GM12878 (cell line): ENCODE data around the gene ZSCAN26. TPM values are rescaled to one million over a fixed set of nuclear protein-coding genes. Genes with fewer than 3 reads are reported as not detected.

ENCODE experiments used
- ASH2L ChIP-seq: fragments of 300-600, 200-600 bp; sonication (generic); IDR thresholded peaks from 2 replicates; pipeline ENCODE4 v1.6.1; 2017; ENCODE audit warnings: low read depth, mild to moderate bottlenecking, borderline replicate concordance
- E2F4 ChIP-seq: IDR thresholded peaks from 2 replicates; pipeline ENCODE4 v1.6.1; 2012; ENCODE audit warnings: low read depth, low read length, improper control_type of control experiment
- JUND ChIP-seq: IDR thresholded peaks from 2 replicates; pipeline ENCODE4 v1.6.1; 2012; ENCODE audit warnings: low read depth, mild to moderate bottlenecking, low read length, improper control_type of control experiment, moderate library complexity
- MLLT1 ChIP-seq: fragments of 450-650 bp; IDR thresholded peaks from 2 replicates; pipeline ENCODE4 v1.6.1; 2016; ENCODE audit warnings: mild to moderate bottlenecking
- NBN ChIP-seq: fragments of 450-650 bp; IDR thresholded peaks from 2 replicates; pipeline ENCODE4 v1.6.1; 2016
- NFYB ChIP-seq: IDR thresholded peaks from 2 replicates; pipeline ENCODE4 v1.6.1; 2011; ENCODE audit warnings: low read depth, mild to moderate bottlenecking, low read length, improper control_type of control experiment, moderate library complexity; ENCODE audit not compliant: insufficient read depth
- NR2C1 ChIP-seq: fragments of 450-650 bp; IDR thresholded peaks from 2 replicates; pipeline ENCODE4 v1.6.1; 2017; ENCODE audit warnings: antibody characterized with exemption, mild to moderate bottlenecking, moderate library complexity
- NR2F1 ChIP-seq: fragments of 450-650 bp; conservative IDR thresholded peaks from 2 replicates; pipeline ENCODE4 v1.6.1; 2017; ENCODE audit warnings: mild to moderate bottlenecking
- PAX5 ChIP-seq: IDR thresholded peaks from 2 replicates; pipeline ENCODE4 v1.6.1; 2011; ENCODE audit warnings: low read depth, low read length, borderline replicate concordance
- PAX8 ChIP-seq: fragments of 450-650 bp; IDR thresholded peaks from 2 replicates; pipeline ENCODE4 v1.6.1; 2017; ENCODE audit warnings: mild to moderate bottlenecking, moderate library complexity
- POLR2A ChIP-seq: IDR thresholded peaks from 2 replicates; pipeline ENCODE4 v1.6.1; 2011; ENCODE audit warnings: low read depth, mild to moderate bottlenecking, low read length
- RUNX3 ChIP-seq: IDR thresholded peaks from 2 replicates; pipeline ENCODE4 v1.6.1; 2012; ENCODE audit warnings: low read length, inconsistent platforms
- SMAD5 ChIP-seq: IDR thresholded peaks from 2 replicates; pipeline ENCODE4 v1.6.1; 2016; ENCODE audit warnings: antibody characterized with exemption, low read depth
- SREBF1 ChIP-seq: IDR thresholded peaks from 2 replicates; pipeline ENCODE4 v1.6.1; 2012; ENCODE audit warnings: mild to moderate bottlenecking, low read length
- SREBF2 ChIP-seq: IDR thresholded peaks from 2 replicates; pipeline ENCODE4 v1.6.1; 2012; ENCODE audit warnings: mild to moderate bottlenecking, low read length
- SRF ChIP-seq, 2 experiments: IDR thresholded peaks; 2 replicates each; pipeline ENCODE4 v1.6.1; 2011; ENCODE audit warnings: low read depth in 2 of 2, low read length in 2 of 2, mild to moderate bottlenecking in 1 of 2, moderate library complexity in 1 of 2
- TCF7 ChIP-seq: IDR thresholded peaks from 2 replicates; pipeline ENCODE4 v1.6.1; 2014; ENCODE audit warnings: antibody characterized with exemption, borderline replicate concordance
- ZNF207 ChIP-seq: fragments of 450-650 bp; IDR thresholded peaks from 2 replicates; pipeline ENCODE4 v1.6.1; 2014; ENCODE audit warnings: antibody characterized with exemption, mild to moderate bottlenecking, borderline replicate concordance
- ZNF592 ChIP-seq: fragments of 450-650 bp; IDR thresholded peaks from 2 replicates; pipeline ENCODE4 v1.6.1; 2017; ENCODE audit warnings: mild to moderate bottlenecking, moderate library complexity
- polyA plus RNA-seq, 11 experiments: library from polyadenylated mRNA; depleted of rRNA in 4 of 11; unstranded in 6 of 11; stranded (reverse) in 5 of 11; fragments of >200 nt; fragmentation: Nextera tagmentation in 4 of 11; fragmentation: Illumina TruSeq in 1 of 11; extraction: Ambion mirVana in 4 of 11; extraction: Trizol in 1 of 11; gene quantifications; 1 replicate in 1 of 11; 2 replicates in 10 of 11; pipeline versions ENCODE4 v1.2.1 to v1.2.3, GENCODE V29; 2011 to 2016; ENCODE audit warnings: inconsistent platforms in 2 of 11, missing spikeins in 2 of 11, low read depth in 1 of 11
- total RNA-seq, 4 experiments: library from RNA; depleted of rRNA in 3 of 4; stranded (reverse); fragments of >200 nt in 3 of 4; fragmentation: Illumina TruSeq in 1 of 4; extraction: Trizol in 1 of 4; gene quantifications; 2 replicates each; pipeline versions ENCODE4 v1.2.1 to v1.2.3, GENCODE V29; 2013 to 2021
- TF ChIP-seq, protein P1 (sequence below): fragments of 450-650 bp; IDR thresholded peaks from 2 replicates; pipeline ENCODE4 v1.6.1; 2018; ENCODE audit warnings: mild to moderate bottlenecking, low read depth, moderate library complexity; ENCODE audit not compliant: partially characterized antibody
- TF ChIP-seq, protein P2 (sequence below): fragments of 150-350 bp; IDR thresholded peaks from 2 replicates; pipeline ENCODE4 v1.6.1; 2014; ENCODE audit warnings: mild to moderate bottlenecking, low read depth, low read length

Gene ZSCAN26
- total and polyA plus RNA-seq, 10 of the 15 experiments (the other 5 are each of a cell fraction or from before 2014, with no cell fraction given), result 4.5 to 13.3 (median 6.5) TPM

- TF ChIP-seq TCF7 (no peak), POLR2A (no peak), MLLT1 (no peak), ZNF592 (no peak), NR2C1 (no peak), SREBF2 (no peak), RUNX3 (peak; percentile 70; the same call in 1 of the 2 replicates), SREBF1 (no peak), NFYB (no peak), ASH2L (no peak), NBN (no peak), NR2F1 (0 out of 2 replicates have a peak, but pooled peaks have one; percentile 24), SMAD5 (no peak), E2F4 (no peak), PAX8 (no peak), PAX5 (no peak), ZNF207 (no peak), SRF (IDR thresholded peaks at IDR 0.05; ENCODE audit: low read depth in 2 of 2, low read length in 2 of 2) (no peak), JUND (no peak)
- TF ChIP-seq, protein P1, sequence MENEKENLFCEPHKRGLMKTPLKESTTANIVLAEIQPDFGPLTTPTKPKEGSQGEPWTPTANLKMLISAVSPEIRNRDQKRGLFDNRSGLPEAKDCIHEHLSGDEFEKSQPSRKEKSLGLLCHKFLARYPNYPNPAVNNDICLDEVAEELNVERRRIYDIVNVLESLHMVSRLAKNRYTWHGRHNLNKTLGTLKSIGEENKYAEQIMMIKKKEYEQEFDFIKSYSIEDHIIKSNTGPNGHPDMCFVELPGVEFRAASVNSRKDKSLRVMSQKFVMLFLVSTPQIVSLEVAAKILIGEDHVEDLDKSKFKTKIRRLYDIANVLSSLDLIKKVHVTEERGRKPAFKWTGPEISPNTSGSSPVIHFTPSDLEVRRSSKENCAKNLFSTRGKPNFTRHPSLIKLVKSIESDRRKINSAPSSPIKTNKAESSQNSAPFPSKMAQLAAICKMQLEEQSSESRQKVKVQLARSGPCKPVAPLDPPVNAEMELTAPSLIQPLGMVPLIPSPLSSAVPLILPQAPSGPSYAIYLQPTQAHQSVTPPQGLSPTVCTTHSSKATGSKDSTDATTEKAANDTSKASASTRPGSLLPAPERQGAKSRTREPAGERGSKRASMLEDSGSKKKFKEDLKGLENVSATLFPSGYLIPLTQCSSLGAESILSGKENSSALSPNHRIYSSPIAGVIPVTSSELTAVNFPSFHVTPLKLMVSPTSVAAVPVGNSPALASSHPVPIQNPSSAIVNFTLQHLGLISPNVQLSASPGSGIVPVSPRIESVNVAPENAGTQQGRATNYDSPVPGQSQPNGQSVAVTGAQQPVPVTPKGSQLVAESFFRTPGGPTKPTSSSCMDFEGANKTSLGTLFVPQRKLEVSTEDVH, result no peak
- TF ChIP-seq, protein P2, sequence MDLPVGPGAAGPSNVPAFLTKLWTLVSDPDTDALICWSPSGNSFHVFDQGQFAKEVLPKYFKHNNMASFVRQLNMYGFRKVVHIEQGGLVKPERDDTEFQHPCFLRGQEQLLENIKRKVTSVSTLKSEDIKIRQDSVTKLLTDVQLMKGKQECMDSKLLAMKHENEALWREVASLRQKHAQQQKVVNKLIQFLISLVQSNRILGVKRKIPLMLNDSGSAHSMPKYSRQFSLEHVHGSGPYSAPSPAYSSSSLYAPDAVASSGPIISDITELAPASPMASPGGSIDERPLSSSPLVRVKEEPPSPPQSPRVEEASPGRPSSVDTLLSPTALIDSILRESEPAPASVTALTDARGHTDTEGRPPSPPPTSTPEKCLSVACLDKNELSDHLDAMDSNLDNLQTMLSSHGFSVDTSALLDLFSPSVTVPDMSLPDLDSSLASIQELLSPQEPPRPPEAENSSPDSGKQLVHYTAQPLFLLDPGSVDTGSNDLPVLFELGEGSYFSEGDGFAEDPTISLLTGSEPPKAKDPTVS, result no peak
Measured at GRCh38 chr6:28303570-28303969, 36.6 kb downstream of the ZSCAN26 start (continued).
